HG03039 (cell line): ENCODE measurements around the gene OR52D1.

Source experiments
- ATAC-seq: cut with Tn5 transposase; IDR thresholded peaks from one replicate; pipeline ENCODE4 v1.9.1; 2021; ENCODE audit warnings: mild to moderate bottlenecking, moderate library complexity; ENCODE audit not compliant: unreplicated experiment

Gene OR52D1

DNA sequence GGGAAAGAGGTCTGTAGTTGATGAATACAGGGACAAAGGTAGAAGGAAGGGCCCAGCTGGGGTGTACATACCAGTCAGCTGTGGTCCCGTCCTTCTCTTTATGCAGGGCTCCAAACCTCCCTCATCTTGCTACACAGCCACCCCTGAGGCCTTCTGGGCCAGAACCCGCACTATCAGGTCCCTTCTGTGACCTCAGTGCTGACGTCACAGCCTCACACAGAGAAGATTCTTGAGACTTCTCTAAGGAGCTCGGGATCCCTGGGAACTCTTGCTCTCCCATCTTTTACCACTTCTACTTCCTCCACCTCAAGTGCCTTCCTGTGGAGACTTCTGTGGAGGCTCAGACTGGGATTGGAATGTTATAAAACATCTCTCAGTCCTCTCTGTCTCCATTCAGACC, 21.3 kb downstream of the OR52D1 start, which contains the start of gene UBQLN3:
Gene UBQLN3 (minus strand): TSS at position 155 of the 400 bp plus-strand sequence. CDS start 399 bp downstream, outside the sequence.
- ATAC-seq, result no peak

DNA sequence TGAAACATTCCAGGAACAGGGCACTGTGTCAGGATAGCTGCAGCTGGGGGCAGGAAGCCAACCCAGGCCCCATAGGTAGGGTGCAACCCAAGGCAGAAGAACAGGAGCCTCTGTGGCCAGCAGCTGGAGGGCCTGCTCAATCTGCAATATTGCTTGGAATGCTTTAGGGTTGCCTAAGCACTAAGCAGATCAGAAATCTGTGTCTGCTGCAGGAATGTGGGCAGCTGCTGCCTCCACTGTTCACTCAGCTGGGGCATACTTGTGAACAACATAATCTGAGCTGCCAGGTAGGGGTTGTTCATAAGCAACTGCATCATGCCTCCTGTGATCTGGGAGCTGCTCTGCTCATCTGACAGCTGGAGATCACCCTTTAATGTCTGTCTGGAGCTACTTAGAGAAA, 26.4 kb downstream of the OR52D1 start:
- ATAC-seq, result no peak

DNA sequence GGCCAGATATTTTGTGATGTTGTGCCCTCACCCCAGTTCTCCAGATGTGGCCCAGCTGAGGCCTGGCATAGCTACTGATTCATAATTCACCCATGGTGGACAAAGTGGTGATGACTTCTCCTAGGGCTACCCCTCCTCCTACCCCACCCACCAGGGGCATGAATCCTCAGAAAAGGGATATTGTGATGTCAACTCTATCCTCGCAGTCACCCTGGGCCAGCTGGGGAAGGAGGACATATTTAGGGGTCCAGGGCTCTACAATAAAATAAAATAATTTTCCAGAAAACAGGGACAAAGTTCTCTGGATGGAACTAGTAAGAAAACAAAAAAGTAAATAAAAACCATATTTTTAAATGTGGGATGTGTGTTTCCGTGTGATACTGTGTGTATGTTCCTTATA, 28.1 kb downstream of the OR52D1 start, which contains the start of gene UBQLNL:
Gene UBQLNL (minus strand): TSS at position 101 of the 400 bp plus-strand sequence. CDS start 258 bp downstream, outside the sequence.
- ATAC-seq, result no peak

DNA sequence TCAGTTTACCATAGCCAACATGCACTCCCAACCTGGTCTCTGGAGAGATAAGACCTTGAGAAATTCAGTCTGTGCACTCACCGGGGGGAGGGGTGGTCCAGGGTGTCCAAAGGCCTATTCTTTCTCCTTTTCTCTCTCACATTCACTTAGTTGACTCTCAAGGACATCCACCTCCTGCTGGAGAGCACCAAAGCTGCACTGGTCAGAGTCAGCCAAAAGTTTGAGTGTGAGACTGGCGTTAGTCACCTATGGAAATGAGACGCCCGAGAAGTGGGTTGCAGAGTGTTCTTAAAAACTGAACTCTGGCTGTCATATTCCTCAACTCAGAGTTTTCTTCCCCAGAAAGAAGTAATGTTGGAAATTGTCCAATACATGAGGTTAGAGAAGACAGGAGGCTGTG, 33.1 kb downstream of the OR52D1 start:
- ATAC-seq, result no peak

DNA sequence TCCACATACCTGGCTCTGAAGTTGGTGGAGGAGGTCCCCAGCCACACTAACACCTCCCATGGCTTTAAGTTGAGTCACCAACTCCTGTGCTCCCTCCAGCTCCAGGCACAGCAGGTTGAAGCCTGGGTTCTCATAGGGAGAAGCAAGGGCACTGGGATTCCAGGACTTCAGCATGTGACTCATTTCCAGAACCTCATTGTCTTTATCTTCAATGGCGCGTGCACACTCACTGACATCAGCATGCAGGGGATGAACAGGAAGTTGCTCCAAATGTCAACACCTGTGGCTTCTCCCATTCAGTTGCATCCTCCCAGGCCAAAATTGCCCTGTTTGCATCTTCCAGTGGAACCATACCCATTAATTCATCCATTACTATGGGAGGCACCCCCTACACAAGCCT, 33.8 kb downstream of the OR52D1 start:
- no peak for ATAC-seq

DNA sequence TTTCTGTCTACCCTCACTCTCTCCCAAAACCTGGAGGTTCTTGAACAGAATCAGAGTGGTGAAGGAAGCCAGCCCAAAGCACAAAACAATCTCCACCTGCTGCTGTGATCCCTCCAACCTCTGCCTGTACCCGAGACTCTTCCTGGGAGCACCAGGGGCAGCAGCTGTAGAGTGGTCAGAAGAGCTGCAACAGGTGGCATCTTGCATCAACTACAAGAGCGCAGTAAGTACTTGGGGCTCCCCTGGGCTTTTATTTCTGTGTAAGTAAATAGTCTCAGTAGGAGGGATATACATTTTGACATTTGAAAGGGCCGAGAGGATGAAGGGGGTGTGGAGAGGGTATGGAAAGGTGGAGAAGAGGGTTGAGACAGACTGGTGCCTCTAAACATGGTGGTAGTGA, 36.3 kb downstream of the OR52D1 start:
- ATAC-seq, result no peak

DNA sequence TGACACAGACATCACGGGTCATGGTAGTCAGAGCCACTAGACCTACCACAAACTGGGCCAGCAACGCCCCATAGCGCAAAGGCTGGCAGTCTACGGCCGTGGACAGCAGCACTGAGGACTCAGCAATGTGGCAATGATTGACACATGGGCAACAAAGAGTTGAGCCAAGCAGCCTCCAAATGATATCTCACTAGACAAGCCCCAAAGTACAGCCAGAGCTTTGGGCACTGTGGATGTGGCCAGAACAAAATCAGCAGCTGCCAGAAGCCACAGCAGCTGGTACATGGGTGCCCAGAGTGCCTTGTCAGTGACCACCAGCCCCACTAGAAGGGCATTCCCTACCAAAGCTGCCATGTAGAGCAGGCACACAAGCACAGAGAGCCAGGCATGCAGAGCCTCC, 39.2 kb downstream of the OR52D1 start:
- no peak for ATAC-seq

DNA sequence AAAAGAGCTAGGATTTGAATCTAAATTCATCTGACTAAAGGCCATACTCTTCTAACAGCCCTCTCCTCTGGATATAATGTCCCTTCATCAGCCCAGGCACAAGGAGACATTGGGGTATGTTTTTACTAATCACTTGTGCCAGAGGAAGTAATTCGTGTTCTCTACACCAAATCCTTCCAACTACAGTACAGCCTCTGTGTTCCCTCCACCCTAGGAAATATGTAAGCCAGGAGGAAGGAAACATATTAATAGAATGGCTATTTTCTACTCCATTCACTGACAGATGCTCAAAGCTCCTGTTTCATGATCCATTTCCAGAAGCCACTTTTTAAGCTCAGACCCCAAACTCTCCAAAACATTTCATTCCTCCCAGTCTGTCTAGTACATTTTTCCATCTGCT, 40.0 kb downstream of the OR52D1 start:
- ATAC-seq, result no peak

DNA sequence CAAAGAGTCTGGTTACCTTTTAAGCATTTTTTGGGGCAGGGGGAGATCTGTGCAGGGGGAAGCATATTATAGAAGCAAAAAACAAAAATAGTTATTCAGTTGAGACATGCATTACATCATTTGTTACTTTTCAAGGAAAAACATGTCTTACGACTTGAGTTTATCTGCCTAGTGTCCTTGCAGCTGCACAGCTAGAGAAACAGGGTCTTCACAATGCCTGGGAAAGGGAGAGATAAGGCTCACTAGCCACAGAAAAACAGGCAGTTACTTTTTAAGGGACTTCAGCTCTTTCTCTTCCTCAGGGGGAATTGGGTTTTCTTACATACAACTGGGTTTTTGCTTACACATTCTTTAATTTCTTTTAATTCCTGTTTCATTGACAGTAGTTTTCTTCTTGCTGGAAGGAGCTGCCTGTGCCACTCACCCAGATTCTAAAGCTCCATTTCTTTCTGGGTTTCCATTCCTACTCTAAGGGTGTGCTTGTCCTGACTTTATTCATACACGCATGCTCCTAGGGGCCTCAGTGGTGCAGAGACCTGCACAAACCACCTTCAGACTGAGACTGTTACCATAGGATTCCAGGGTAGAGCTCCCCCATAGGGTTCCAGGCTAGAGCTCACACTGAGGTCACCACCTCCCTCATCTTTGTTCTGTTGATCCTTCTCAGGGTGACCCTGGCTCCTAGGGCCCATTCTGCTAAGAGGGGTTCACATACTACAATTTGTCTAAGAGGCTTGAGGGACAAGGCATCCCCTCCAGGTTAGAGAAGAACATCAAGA, 42.8 kb downstream of the OR52D1 start:
- ATAC-seq, result no peak

DNA sequence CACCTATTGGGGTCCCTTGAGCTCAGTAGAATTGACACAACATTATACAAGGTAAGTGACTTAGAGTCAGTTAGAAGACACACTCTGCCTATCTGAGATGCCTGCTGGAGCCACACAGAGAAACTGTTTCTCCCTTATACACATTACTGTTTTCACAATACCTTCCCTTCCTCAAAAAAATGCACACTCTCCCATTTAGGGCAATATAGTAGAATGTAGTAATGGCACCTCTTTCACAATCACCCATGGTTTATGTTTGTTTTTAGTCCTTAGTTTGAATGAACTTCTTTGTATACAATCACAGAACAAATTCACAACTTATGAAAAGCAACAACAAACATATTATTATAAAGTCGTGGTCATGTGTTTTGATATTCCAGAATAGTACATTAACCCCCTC, 45.6 kb downstream of the OR52D1 start:
- ATAC-seq, result no peak

DNA sequence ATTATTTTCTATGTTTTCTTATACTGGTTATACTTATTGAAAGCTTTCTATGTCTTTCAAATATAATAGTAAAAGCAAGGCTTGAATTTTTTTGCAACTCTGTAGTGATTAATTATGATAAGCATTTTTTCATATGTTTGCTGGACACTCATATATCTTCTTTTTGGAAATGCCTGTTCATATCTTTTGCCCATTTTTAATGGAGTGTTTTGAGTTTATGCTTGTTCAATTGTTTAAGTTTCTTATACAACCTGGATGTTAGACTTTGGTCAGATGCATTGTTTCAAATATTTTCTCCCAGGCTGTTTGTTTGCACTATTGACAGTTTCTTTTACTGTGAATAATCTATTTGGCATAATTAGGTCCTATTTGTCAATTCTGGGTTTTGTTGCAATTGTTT, 48.0 kb downstream of the OR52D1 start:
- ATAC-seq, result no peak
